Activated CD4-positive, CD25-positive, alpha-beta regulatory T cell treated with anti-CD3 and anti-CD28 coated beads, Interleukin-2, amount 50 U/mL, for 24 hours (primary cell): Measurements from ENCODE around the gene DTX3.
"Not testable (repeated sequence)": the region's sequence is repeated elsewhere in the genome, so short reads cannot be mapped to it uniquely, and the experiment has no call there.

ENCODE experiments used
- ATAC-seq, 2 donors: fragments of 150-1000 bp; cut with Tn5 transposase; one replicate each; pipeline ENCODE4 v1.10.0; 2021; ENCODE audit warnings: mild to moderate bottlenecking in 1 of 2, moderate library complexity in 1 of 2

Gene DTX3, protein sequence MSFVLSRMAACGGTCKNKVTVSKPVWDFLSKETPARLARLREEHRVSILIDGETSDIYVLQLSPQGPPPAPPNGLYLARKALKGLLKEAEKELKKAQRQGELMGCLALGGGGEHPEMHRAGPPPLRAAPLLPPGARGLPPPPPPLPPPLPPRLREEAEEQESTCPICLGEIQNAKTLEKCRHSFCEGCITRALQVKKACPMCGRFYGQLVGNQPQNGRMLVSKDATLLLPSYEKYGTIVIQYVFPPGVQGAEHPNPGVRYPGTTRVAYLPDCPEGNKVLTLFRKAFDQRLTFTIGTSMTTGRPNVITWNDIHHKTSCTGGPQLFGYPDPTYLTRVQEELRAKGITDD

DNA sequence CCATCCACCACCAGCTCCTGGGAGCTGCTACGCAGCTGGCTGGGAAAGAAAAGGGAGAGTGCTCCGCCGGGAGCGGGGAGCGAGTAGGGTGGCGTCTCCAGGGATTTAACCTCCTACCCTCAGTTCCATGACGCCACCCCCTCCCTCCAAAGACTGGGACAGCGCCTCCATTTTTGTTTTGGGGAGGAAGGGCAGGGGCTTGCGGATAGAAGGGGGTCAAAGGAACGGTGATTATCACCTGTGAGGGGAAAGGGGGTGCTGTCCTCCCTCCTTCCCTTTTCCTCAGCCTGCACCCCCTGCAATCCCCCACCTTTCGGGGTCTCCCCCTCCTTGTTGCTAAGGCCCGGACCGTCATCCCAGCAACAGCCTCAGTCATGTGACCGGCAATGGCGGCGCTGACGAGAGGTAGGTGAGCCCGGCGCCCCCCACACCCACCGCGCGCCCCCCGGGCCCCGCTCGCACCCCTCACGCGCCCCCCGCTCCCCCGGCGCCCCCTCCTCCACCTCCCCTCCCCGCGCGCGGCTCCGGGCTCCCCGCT lies at the start of gene DTX3:
Gene DTX3, plus strand, starts transcription at position 371 of the 538 bp plus-strand sequence. CDS start 1,694 bp downstream, outside the sequence.
- peak; percentile 60 to 68 for ATAC-seq

DNA sequence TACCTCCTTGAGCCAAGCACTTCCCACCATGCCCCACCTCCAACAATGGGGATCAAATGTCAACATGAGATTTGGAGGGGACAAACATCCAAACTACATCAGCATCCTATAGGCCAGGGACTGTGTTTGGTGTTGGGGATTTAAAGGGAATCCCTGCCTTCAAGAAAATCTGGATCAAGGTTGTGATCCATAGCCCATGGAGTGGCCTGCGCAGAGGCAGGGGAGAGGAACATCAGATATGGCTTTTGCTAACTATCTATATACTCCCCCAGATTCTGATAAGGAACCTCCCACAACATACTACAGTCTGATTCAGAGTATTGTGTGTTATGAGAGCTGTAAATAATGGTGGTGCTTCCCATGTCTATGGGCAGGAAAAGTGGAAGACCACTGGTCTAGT lies 49.7 kb upstream of the DTX3 start:
- no peak for ATAC-seq

DNA sequence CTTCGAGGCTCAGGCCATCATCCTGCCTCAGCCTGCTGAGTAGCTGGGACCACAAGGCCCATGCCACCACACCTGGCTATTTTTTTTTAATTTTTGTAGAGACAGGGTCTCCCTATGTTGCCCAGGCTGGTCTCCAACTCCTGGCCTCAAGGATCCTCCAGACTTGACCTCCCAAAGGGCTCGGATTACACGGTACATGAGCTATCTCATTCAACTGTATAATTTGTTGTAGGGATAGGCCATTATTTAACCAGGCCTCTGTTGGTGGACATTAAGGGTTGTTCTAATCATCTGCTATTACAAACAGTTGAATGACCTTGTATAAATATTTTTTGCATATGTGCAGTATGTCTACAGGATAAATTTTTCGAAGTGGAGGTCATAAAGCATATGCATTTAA lies 45.8 kb upstream of the DTX3 start:
- ATAC-seq = no peak

GRCh38 chr12:57560516-57560915 lies 44.1 kb upstream of the DTX3 start:
- ATAC-seq = no peak

DNA sequence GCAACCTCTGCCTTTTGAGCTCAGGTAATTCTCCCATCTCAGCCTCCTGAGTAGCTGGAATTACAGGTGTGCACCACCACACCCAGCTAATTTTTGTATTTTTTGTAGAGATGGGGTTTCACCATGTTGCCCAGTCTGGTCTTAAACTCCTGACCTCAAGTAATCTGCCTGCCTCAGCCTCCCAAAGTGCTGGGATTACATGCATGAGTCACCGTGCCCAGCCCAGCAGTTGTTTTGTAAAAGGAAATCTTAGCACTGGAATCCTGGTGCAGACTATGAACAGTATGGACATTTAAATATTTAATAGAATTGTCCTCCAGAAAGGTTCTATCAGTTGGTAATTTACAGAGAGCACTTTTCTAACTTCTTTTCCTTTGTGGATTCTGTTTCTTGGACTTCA lies 43.5 kb upstream of the DTX3 start:
- not testable (repeated sequence) for ATAC-seq

GRCh38 chr12:57563358-57563757 lies 41.3 kb upstream of the DTX3 start:
- no peak for ATAC-seq

DNA sequence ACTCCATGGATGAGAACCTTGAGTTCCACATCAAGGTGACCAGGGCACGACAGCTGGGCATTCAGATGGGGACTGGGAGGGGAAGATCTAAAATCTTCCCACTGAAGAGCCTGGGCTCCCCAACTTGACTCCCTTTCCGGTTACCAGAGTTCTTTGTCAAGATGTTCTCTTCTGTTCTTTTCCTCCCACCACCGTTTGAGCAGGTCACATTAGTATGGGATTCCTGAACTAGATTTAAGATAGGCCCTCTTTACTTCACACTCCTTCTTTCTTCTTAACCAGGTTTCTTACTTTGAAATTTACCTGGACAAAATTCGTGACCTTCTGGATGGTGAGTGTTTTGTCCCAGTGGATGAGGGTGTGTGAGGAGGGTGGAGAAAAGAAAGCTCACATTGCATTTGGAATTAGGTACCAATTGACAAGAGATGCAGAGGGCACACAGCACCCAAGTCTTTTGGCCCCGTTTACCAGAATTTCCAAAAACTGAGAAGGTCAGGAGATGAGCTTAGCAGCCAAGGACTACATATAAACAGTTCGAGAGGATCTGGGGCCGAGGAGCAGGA lies 40.4 kb upstream of the DTX3 start:
- ATAC-seq = no peak

DNA sequence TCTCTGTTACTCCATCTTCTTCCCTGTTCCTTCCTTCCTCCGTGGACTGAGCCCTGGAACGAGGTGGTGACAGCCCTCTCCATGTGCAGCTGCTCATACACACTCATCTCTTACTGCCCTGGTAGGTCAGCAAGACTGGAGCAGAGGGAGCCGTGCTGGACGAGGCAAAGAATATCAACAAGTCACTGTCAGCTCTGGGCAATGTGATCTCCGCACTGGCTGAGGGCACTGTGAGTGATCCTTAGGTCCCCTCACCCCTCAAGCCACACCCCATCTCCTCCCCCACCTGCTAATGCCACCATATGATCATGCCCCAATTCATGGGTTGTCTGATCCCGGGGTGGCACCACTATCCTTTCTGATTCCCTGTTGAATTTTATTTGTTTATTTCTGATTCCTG lies 35.8 kb upstream of the DTX3 start:
- no peak for ATAC-seq

- no peak for ATAC-seq
These were observed 34.8 kb upstream of the DTX3 start for GRCh38 chr12:57569858-57570257.

DNA sequence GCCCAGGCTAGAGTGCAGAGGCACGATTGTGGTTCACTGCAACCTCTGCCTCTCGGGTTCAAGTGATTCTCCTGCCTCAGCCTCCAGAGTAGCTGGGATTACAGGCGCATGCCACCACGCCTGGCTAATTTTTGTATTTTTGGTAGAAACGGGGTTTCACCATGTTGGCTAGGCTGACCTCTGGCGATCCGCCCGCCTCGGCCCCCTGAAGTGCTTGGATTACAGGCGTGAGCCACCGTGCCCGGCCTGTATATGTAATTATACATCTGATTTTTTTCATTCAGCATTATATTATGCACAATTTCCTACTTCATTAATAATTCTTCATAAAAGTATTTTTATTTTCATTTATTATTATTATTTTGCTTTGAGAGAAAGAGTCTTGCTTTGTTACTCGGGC lies 34.2 kb upstream of the DTX3 start:
- ATAC-seq = not testable (repeated sequence)

GRCh38 chr12:57571926-57572762 lies 32.5 kb upstream of the DTX3 start:
- ATAC-seq = no peak

DNA sequence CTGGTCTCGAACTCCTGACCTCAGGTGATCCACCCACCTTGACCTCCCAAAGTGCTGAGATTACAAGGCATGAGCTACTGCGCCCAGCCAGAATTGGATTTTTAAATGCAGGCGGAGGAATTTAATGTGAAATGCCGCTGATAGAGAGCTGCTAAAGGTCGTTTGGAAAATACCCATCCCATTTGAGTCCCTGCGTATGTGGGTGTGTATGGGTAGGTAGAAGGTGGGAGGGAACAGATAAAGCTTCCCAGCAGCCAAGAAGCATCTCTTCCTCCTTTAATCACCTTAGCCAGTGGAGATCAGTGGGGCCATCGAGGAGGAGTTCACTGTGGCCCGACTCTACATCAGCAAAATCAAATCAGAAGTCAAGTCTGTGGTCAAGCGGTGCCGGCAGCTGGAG lies 29.8 kb upstream of the DTX3 start:
- ATAC-seq = no peak

DNA sequence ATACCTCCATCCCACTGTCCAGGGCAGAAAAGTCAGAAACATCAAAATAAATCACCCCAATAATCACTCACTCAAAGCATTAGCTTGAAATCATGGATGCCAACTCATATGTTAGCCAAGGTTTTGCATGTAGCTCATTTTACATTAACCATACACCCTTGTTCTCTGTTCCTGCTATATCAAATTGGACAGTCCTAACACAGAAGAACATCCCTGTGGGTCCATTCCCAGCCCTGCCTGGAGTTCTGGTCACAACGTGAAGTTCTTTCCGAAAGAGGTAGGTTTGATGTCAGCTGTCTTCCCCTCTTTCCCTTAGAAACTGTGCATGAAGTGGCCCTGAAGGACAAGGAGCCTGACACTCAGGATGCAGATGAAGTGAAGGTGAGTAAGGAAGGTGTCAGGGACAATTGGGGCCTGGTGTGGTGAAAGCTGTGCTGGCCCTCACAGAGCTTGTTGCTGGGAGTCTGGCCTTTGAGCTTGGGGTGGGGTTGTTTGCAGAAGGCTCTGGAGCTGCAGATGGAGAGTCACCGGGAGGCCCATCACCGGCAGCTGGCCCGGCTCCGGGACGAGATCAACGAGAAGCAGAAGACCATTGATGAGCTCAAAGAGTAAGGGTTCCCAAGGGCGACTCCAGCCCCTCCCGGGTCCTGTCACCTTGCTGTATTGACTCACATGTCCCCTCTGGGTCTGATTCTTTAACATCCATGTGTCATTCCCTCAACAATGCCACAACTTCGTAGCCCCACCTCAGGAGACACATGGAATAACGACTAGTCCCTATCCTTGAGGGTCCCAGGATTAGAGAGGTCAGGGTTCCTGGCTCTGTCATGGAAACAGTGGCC lies 28.6 kb upstream of the DTX3 start:
- no peak for ATAC-seq

- ATAC-seq = no peak
These were observed 27.9 kb upstream of the DTX3 start for GRCh38 chr12:57576613-57577160.

DNA sequence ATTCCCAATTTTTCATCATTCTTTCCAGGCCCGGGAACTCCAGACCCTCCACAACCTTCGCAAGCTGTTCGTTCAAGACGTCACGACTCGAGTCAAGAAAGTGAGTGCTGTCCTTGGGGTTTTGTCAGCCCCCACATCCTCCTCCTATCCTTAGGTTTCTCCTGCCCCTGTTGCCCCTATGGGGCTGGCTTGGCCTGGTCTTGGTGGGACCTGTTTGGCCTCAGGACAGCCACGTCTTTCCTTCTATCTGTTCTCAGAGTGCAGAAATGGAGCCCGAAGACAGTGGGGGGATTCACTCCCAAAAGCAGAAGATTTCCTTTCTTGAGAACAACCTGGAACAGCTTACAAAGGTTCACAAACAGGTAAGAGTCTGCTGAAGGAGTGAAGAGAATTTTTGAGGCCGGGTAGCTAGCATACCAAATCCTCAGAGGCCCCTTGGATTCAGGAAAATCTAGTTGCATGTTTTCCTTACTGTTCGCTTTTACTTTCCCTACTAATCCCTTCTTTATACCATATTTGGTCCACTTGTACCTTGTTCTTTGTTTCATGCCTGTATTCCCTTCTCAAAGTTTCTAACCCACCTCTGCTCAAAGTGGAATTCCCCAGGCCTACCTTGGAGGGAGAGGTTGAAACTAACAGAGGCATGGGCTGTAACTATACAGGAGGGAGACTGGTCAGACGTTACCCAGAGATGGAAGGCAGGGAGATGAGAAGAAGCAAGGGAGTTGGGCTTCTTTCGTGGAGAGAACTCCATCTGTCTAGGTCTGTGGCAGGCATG lies 26.5 kb upstream of the DTX3 start:
- no peak for ATAC-seq

- no peak for ATAC-seq
These were observed 25.6 kb upstream of the DTX3 start for GRCh38 chr12:57579011-57579410.

- no peak for ATAC-seq
These were observed 24.8 kb upstream of the DTX3 start for GRCh38 chr12:57579677-57580465.

- no peak for ATAC-seq
These were observed 24.2 kb upstream of the DTX3 start for GRCh38 chr12:57580466-57580795.

GRCh38 chr12:57581802-57582201 lies 22.8 kb upstream of the DTX3 start:
- no peak for ATAC-seq

GRCh38 chr12:57582440-57582839 lies 22.2 kb upstream of the DTX3 start:
- ATAC-seq = no peak
